Calu3 (cell line): ENCODE measurements around the gene NGFR. TPM values are rescaled to one million over a fixed set of nuclear protein-coding genes. Genes with fewer than 3 reads are reported as not detected.

ENCODE experiments used
- BruUV-seq: library from RNA; stranded (reverse); fragments of 400-500 nt; replicated peaks from 2 replicates; lab custom pipeline; 2021; lab: Mats Ljungman, UMichigan
- CTCF ChIA-PET: fragments of 300-600 bp; sonication (Branson Sonifier 250); formaldehyde crosslinking; loops from one replicate; lab custom pipeline; 2022; ENCODE audit warnings: antibody characterized with exemption; lab: Charles Lee
- DNase-seq: peaks from one replicate; pipeline ENCODE4 v3.0.0; 2022
- H3K27ac Mint-ChIP-seq: one replicate; pipeline ENCODE4 v1.8.0; 2022; ENCODE audit warnings: mixed read lengths; ENCODE audit not compliant: unreplicated experiment
- H3K27me3 Mint-ChIP-seq: one replicate; pipeline ENCODE4 v1.8.0; 2022; ENCODE audit warnings: mixed read lengths; ENCODE audit not compliant: unreplicated experiment
- H3K36me3 Mint-ChIP-seq: one replicate; pipeline ENCODE4 v1.8.0; 2022; ENCODE audit warnings: mild to moderate bottlenecking, moderate library complexity, mixed read lengths; ENCODE audit not compliant: insufficient read depth, unreplicated experiment
- H3K4me1 Mint-ChIP-seq: one replicate; pipeline ENCODE4 v1.8.0; 2022; ENCODE audit warnings: mild to moderate bottlenecking, low read depth, mixed read lengths; ENCODE audit not compliant: unreplicated experiment
- H3K4me3 Mint-ChIP-seq: one replicate; pipeline ENCODE4 v1.8.0; 2022; ENCODE audit warnings: mild to moderate bottlenecking, low read depth, moderate library complexity, mixed read lengths; ENCODE audit not compliant: unreplicated experiment
- H3K9me3 Mint-ChIP-seq: one replicate; pipeline ENCODE4 v1.8.0; 2022; ENCODE audit warnings: low read depth, mixed read lengths; ENCODE audit not compliant: unreplicated experiment
- CTCF ChIP-seq: fragments of 200-600 bp; IDR thresholded peaks from one replicate; pipeline ENCODE4 v1.8.0; 2022; ENCODE audit warnings: antibody characterized with exemption; ENCODE audit not compliant: unreplicated experiment
- intact Hi-C: fragments of 100-400 bp; cut with micrococcal nuclease; formaldehyde crosslinking; loops from one replicate; pipeline ENCODE4 v1.10.0; 2022; ENCODE audit not compliant: unreplicated experiment
- total RNA-seq: library from RNA; stranded (reverse); gene quantifications from 2 replicates; pipeline ENCODE4 v1.2.3, GENCODE V29; 2022

NGFR gene
- total RNA-seq, 1 experiment from 2014 or later, result 0.66 TPM

DNA sequence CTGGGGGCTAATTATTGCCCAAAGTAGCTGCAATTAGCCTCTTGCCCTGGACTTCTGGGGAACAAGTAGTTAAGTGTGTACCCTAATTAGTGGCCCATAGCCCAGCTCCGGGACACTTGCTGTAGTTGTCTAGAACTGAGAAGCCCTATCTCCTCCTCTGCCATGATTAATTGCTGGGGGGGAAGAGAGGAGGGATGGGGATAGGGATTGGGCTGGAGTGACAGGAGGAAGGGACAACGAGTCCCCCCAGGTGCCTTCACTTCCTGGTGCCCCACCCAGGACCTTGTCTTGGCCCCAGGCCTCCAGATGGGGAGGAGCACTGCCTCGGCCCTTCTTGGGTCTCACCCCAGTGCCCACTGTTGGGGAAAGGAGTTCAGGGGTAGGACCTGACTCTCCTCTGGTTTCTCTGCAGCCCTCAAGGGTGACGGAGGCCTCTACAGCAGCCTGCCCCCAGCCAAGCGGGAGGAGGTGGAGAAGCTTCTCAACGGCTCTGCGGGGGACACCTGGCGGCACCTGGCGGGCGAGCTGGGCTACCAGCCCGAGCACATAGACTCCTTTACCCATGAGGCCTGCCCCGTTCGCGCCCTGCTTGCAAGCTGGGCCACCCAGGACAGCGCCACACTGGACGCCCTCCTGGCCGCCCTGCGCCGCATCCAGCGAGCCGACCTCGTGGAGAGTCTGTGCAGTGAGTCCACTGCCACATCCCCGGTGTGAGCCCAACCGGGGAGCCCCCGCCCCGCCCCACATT is 17.4 kb downstream of the NGFR start:
- Mint-ChIP-seq H3K4me1 (peaks cover 11% of the 10 kb centered on the region), H3K4me3 (no peak overlapping the region), H3K27ac (no peak overlapping the region), H3K36me3 (no peaks in the 10 kb centered on the region), H3K9me3 (no peaks in the 10 kb centered on the region), H3K27me3 (peaks cover 17% of the 10 kb centered on the region)
- no peak for DNase-seq
- TF ChIP-seq CTCF, result no peak
- intact Hi-C loops, result no loop called here
- no TSS peak for BruUV-seq
- CTCF ChIA-PET, result interaction anchor here (0.5 to 1.1 kb wide), 2 partner anchors 11 to 84 kb away, joined by 3 read pairs; no protein-coding TSS in a partner anchor

DNA sequence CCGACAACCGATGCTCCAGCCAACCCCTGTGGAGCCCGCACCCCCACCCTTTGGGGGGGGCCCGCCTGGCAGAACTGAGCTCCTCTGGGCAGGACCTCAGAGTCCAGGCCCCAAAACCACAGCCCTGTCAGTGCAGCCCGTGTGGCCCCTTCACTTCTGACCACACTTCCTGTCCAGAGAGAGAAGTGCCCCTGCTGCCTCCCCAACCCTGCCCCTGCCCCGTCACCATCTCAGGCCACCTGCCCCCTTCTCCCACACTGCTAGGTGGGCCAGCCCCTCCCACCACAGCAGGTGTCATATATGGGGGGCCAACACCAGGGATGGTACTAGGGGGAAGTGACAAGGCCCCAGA is 17.9 kb downstream of the NGFR start:
- TF ChIP-seq CTCF, result no peak
- CTCF ChIA-PET, result interaction anchor here (0.5 to 1.1 kb wide), 2 partner anchors 11 to 84 kb away, joined by 3 read pairs; no protein-coding TSS in a partner anchor

GRCh38 chr17:49513641-49514040 is 18.5 kb downstream of the NGFR start:
- intact Hi-C loops, result no loop called here
- CTCF ChIA-PET, result interaction anchor here (0.6 to 1.1 kb wide), 3 partner anchors 12 to 99 kb away, joined by 3 to 4 read pairs (median 3); partner anchors contain the start of gene PHB1
- peaks cover 11% of the 10 kb centered on the region for H3K4me1 Mint-ChIP-seq
- no peak for TF ChIP-seq CTCF
- peaks cover 19% of the 10 kb centered on the region for H3K27me3 Mint-ChIP-seq
- no peaks in the 10 kb centered on the region for H3K9me3 Mint-ChIP-seq
- no peak overlapping the region for H3K4me3 Mint-ChIP-seq
- DNase-seq, result no peak
- no peaks in the 10 kb centered on the region for H3K36me3 Mint-ChIP-seq
- H3K27ac Mint-ChIP-seq, result no peak overlapping the region
- no TSS peak for BruUV-seq

More for the DNA sequence above, 17.9 kb downstream of the NGFR start:
- no peak for DNase-seq
- Mint-ChIP-seq H3K9me3 (no peaks in the 10 kb centered on the region), H3K27ac (no peak overlapping the region), H3K36me3 (no peaks in the 10 kb centered on the region), H3K4me3 (no peak overlapping the region), H3K4me1 (peaks cover 11% of the 10 kb centered on the region), H3K27me3 (peaks cover 13% of the 10 kb centered on the region)
- intact Hi-C loops, result no loop called here
- BruUV-seq, result no TSS peak

DNA sequence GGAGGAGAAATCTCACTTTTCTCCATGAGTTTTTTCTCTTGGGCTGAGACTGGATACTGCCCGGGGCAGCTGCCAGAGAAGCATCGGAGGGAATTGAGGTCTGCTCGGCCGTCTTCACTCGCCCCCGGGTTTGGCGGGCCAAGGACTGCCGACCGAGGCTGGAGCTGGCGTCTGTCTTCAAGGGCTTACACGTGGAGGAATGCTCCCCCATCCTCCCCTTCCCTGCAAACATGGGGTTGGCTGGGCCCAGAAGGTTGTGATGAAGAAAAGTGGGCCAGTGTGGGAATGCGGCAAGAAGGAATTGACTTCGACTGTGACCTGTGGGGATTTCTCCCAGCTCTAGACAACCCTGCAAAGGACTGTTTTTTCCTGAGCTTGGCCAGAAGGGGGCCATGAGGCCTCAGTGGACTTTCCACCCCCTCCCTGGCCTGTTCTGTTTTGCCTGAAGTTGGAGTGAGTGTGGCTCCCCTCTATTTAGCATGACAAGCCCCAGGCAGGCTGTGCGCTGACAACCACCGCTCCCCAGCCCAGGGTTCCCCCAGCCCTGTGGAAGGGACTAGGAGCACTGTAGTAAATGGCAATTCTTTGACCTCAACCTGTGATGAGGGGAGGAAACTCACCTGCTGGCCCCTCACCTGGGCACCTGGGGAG is 19.1 kb downstream of the NGFR start:
- BruUV-seq, result no TSS peak
- TF ChIP-seq CTCF, result peak; percentile 24
- no peak overlapping the region for H3K27ac Mint-ChIP-seq
- intact Hi-C loops, result no loop called here
- no peak for DNase-seq
- no peak overlapping the region for H3K4me3 Mint-ChIP-seq
- no peaks in the 10 kb centered on the region for H3K9me3 Mint-ChIP-seq
- no peaks in the 10 kb centered on the region for H3K36me3 Mint-ChIP-seq
- peaks cover 25% of the 10 kb centered on the region for H3K27me3 Mint-ChIP-seq
- CTCF ChIA-PET, result interaction anchor here (1.0 kb wide), 2 partner anchors 100 to 194 kb away, joined by 3 to 4 read pairs; partner anchors contain the start of genes PHB1 and SLC35B1
- H3K4me1 Mint-ChIP-seq, result peaks cover 11% of the 10 kb centered on the region
